Breast epithelium (tissue), 4 donors: Measurements from ENCODE around the gene ATP6V1B1. TPM values are rescaled to one million over a fixed set of nuclear protein-coding genes. Genes with fewer than 3 reads are reported as not detected.

Experiments
- DNase-seq, 2 donors: peaks; one replicate each; pipeline ENCODE4 v3.0.0-alpha.2; 2019; ENCODE audit warnings: low spot score in 2 of 2
- H3K27ac ChIP-seq, 2 donors: fragments of 200-600 bp; sonication (generic) in 1 of 2; one replicate each; pipeline ENCODE4 v1.5.1; 2016 to 2019; ENCODE audit warnings: mild to moderate bottlenecking in 1 of 2
- H3K27me3 ChIP-seq, 2 donors: fragments of 200-600 bp; sonication (generic) in 1 of 2; one replicate each; pipeline versions ENCODE4 v1.5.1 to v1.6.0; 2017 to 2019; ENCODE audit warnings: control low read depth in 1 of 2, mild to moderate bottlenecking in 1 of 2
- H3K36me3 ChIP-seq: fragments of 200-600 bp; one replicate; pipeline ENCODE4 v1.5.1; 2019
- H3K4me1 ChIP-seq, 2 donors: fragments of 200-600 bp; sonication (generic); one replicate each; pipeline ENCODE4 v1.5.1; 2016 to 2019; ENCODE audit warnings: control low read depth in 1 of 2
- H3K4me3 ChIP-seq, 3 donors: fragments of 200-600 bp; sonication (generic); 1 replicate in 2 of 3; 2 replicates in 1 of 3; pipeline ENCODE4 v1.5.1; 2016 to 2019; ENCODE audit warnings: mild to moderate bottlenecking in 3 of 3, moderate library complexity in 2 of 3
- H3K9me3 ChIP-seq, 2 donors: fragments of 200-600 bp; sonication (generic) in 1 of 2; one replicate each; pipeline ENCODE4 v1.5.1; 2016 to 2019; ENCODE audit warnings: control low read depth in 1 of 2
- POLR2A ChIP-seq: fragments of 450-650 bp; IDR thresholded peaks from one replicate; pipeline ENCODE4 v1.6.1; 2016; ENCODE audit warnings: antibody characterized with exemption, mild to moderate bottlenecking, moderate library complexity
- POLR2AphosphoS5 ChIP-seq, 3 donors: sonication (generic); formaldehyde crosslinking; IDR thresholded peaks; one replicate each; pipeline ENCODE4 v1.6.1; 2017; ENCODE audit warnings: antibody characterized with exemption in 3 of 3
- intact Hi-C: fragments of 100-400 bp; cut with DNase I; formaldehyde crosslinking; loops from one replicate; pipeline ENCODE4 v1.15.1; 2023; ENCODE audit warnings: low total_unique reads
- total RNA-seq, 3 donors: library from RNA; depleted of rRNA; stranded (reverse); fragments of >200 nt; gene quantifications; one replicate each; pipeline ENCODE4 v1.1.0, GENCODE V29; 2016
- TF ChIP-seq, protein P1 (sequence below), 3 donors: fragments of 450-650 bp; IDR thresholded peaks; one replicate each; pipeline ENCODE4 v1.5.1; 2016 to 2017; ENCODE audit warnings: antibody characterized with exemption in 3 of 3, mild to moderate bottlenecking in 3 of 3, moderate library complexity in 3 of 3

Gene ATP6V1B1
- total RNA-seq, 3 donors from 2014 or later = 1.8 to 38.2 (median 4.6) TPM

DNA sequence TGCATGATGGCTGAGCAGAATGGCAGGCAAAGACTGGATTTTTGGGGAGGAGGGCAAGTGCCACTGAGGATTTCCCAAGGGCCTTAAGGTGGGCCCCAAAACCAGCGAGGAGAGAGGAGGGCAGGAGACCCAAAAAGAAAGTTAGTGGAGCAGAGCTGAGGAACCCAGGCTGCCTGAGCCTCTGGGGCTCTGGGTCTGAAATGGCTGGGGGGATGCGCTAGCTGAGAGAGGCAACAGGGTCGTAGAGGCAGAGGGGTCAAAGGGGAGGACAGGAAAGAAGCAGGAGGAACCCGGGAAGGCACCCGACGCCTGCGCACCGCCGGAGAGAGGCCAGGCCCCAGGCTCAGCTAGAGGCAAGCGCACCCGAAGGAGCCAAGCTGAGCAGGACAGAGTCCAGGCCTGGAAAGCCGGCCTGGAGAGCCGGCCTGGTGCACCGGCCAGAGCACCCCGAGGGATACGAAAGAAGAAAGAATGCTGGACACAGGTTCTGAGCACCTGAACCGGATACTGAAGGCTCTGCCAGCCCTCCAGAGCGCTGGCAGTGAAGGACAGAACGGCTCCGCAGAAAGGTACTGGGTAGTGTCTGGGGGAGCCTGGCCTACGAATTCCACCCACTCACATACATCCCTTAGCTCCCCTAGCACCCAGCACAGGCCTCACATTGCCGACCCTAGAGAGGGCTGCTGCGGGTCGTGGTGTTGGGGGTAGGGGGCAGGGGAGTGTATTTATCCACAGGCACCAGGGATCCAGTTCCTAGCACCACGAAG lies 39.5 kb upstream of the ATP6V1B1 start:
- Histone ChIP-seq H3K9me3 (no peaks in the 10 kb centered on the region), H3K27ac (no peak overlapping the region), H3K4me1 (no peaks in the 10 kb centered on the region), H3K36me3 (no peaks in the 10 kb centered on the region), H3K27me3 (peaks cover 0 to 43% of the 10 kb centered on the region in 2 donors), H3K4me3 (no peak overlapping the region)
- intact Hi-C loops = loop anchor here (10.0 kb wide), 1 partner anchor 1069 kb away; no protein-coding TSS in a partner anchor
- no peak for DNase-seq
- TF ChIP-seq, protein P1, sequence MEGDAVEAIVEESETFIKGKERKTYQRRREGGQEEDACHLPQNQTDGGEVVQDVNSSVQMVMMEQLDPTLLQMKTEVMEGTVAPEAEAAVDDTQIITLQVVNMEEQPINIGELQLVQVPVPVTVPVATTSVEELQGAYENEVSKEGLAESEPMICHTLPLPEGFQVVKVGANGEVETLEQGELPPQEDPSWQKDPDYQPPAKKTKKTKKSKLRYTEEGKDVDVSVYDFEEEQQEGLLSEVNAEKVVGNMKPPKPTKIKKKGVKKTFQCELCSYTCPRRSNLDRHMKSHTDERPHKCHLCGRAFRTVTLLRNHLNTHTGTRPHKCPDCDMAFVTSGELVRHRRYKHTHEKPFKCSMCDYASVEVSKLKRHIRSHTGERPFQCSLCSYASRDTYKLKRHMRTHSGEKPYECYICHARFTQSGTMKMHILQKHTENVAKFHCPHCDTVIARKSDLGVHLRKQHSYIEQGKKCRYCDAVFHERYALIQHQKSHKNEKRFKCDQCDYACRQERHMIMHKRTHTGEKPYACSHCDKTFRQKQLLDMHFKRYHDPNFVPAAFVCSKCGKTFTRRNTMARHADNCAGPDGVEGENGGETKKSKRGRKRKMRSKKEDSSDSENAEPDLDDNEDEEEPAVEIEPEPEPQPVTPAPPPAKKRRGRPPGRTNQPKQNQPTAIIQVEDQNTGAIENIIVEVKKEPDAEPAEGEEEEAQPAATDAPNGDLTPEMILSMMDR (IDR thresholded peaks at IDR 0.05) = no peak
- TF ChIP-seq POLR2A (no peak), POLR2AphosphoS5 (IDR thresholded peaks at IDR 0.05) (no peak)

DNA sequence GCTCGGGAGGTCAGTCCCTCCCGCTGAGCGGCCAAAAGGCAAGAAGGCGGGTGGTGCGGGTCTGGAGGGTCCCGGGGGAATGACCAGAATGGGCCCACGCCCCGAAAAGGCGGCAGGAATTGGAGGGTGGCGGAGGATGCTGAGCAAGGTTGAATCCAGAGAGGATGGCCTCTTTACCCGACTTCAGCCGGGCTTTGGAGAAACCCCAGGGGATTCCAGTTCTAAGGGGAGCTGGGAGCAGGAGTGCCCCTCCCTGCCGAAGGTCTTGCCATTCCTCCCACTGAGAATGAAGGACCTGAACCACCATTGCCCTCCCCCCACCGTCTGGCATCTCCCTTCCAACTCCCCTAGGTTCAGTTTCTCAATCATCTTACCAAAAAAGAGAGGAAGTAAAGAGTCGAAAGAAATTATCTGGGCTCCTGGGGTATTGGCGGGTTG lies 38.9 kb upstream of the ATP6V1B1 start:
- TF ChIP-seq POLR2A = no peak
- TF ChIP-seq, protein P1 (IDR thresholded peaks at IDR 0.05) = no peak
- no peak for TF ChIP-seq POLR2AphosphoS5 (IDR thresholded peaks at IDR 0.05)
- H3K27me3 ChIP-seq = peaks cover 0 to 43% of the 10 kb centered on the region in 2 donors
- no peaks in the 10 kb centered on the region for H3K9me3 ChIP-seq
- no peak for DNase-seq
- no peaks in the 10 kb centered on the region for H3K4me1 ChIP-seq
- H3K27ac ChIP-seq = no peak overlapping the region
- intact Hi-C loops = loop anchor here (10.0 kb wide), 1 partner anchor 1068 kb away; no protein-coding TSS in a partner anchor
- H3K4me3 ChIP-seq = no peak overlapping the region
- no peaks in the 10 kb centered on the region for H3K36me3 ChIP-seq

DNA sequence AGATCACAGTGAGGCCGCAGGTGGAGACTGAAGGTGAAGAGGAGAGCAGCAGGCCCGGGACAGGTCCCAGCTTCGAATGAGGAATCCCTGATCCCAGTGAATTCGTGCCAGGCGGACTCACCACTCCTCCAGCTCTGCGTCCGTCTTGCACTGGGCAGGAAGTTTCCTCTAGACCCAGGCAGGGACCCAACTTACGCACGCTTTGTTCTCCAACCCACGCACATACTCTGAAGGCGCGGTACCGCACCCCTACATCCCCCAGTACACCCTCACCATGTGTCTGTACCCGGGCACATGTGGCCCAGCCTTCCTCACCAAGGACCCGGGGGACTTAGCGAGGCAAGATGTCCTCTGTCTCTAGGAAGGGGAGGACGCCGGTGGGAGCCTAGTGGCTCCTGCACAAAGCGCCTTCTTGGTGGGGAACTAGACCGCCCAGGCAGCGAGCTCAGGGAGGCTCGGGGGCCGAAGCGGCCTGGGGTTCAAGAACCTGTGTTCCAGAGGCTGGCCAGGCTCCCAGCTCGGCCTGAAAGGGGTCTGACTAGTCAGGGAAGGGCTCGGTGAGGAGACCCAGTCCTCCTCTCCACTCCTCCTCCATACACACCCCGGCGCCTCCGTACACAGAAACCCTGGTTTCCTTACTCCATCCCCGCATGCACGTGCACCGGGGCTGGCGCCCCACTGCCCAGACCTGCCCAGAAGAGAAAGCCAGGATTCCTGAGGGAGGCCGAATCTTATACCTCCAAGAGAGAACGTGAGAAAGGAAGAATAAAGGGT lies 38.3 kb upstream of the ATP6V1B1 start:
- no peak for DNase-seq
- intact Hi-C loops = loop anchor here (10.0 kb wide), 1 partner anchor 1067 kb away; no protein-coding TSS in a partner anchor
- Histone ChIP-seq H3K4me3 (no peak overlapping the region), H3K9me3 (no peaks in the 10 kb centered on the region), H3K36me3 (no peaks in the 10 kb centered on the region), H3K27me3 (peaks cover 0 to 43% of the 10 kb centered on the region in 2 donors), H3K4me1 (no peaks in the 10 kb centered on the region), H3K27ac (no peak overlapping the region)
- TF ChIP-seq, protein P1 (IDR thresholded peaks at IDR 0.05) = no peak
- TF ChIP-seq POLR2AphosphoS5 (IDR thresholded peaks at IDR 0.05) (no peak), POLR2A (no peak)

DNA sequence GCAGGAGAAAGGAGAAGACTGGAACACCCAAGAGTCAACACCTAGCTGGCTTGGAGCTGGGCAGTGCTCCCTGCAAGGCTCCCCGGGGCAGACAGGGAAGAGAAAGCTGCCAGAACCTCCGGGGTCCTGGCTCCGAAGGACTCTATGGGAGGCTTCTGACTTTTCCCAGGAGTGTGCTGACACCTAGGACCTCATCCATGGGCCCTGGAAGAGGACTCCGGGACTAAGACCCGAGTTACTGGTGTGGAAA lies 37.8 kb upstream of the ATP6V1B1 start:
- Histone ChIP-seq H3K9me3 (no peaks in the 10 kb centered on the region), H3K27me3 (peaks cover 0 to 43% of the 10 kb centered on the region in 2 donors), H3K4me1 (no peaks in the 10 kb centered on the region), H3K4me3 (no peak overlapping the region), H3K27ac (no peak overlapping the region), H3K36me3 (no peaks in the 10 kb centered on the region)
- no peak for DNase-seq
- TF ChIP-seq, protein P1 (IDR thresholded peaks at IDR 0.05) = no peak
- no peak for TF ChIP-seq POLR2A
- TF ChIP-seq POLR2AphosphoS5 (IDR thresholded peaks at IDR 0.05) = no peak
- intact Hi-C loops = loop anchor here (10.0 kb wide), 1 partner anchor 1067 kb away; no protein-coding TSS in a partner anchor
